ENCODE results near the gene TACO1.

- TF ChIP-seq ZBTB7A (IDR thresholded peaks at IDR 0.05; ENCODE audit: low read depth), result no peak
- no peak for TF ChIP-seq EGR1 (IDR thresholded peaks at IDR 0.05)
- no peak for TF ChIP-seq REST (IDR thresholded peaks at IDR 0.05; ENCODE audit: low read depth)
- TF ChIP-seq EP300 (IDR thresholded peaks at IDR 0.05; ENCODE audit: borderline replicate concordance), result no peak
- TF ChIP-seq TAF1 (IDR thresholded peaks at IDR 0.05; ENCODE audit: low read depth), result no peak
- no peak for TF ChIP-seq USF1 (IDR thresholded peaks at IDR 0.05)
- TF ChIP-seq CEBPB (IDR thresholded peaks at IDR 0.05), result no peak
- no peak for TF ChIP-seq RAD21 (IDR thresholded peaks at IDR 0.05; ENCODE audit: low read depth)
- TF ChIP-seq TCF12 (IDR thresholded peaks at IDR 0.05; ENCODE audit: low read depth), result no peak
- TF ChIP-seq NFIC (IDR thresholded peaks at IDR 0.05), result no peak
- TF ChIP-seq CREB1 (IDR thresholded peaks at IDR 0.05; ENCODE audit: low read depth), result no peak
Observed at GRCh38 chr17:63587770-63588169, 12.9 kb upstream of the TACO1 start.

Measured in Ishikawa (cell line).